ENCODE data around the gene CAMK1G.

Gene CAMK1G

GRCh38 chr1:209641832-209642172 is 58.3 kb downstream of the CAMK1G start:
- no peak for DNase-seq
- no peak for ATAC-seq

GRCh38 chr1:209642816-209643215 is 59.3 kb downstream of the CAMK1G start:
- no peak for ATAC-seq

GRCh38 chr1:209643285-209644020 is 59.9 kb downstream of the CAMK1G start:
- no peak for ATAC-seq
- no peak for DNase-seq

More at GRCh38 chr1:209642816-209643215, 59.3 kb downstream of the CAMK1G start:
- DNase-seq: no peak

- no peak for DNase-seq
- no peak for ATAC-seq
These were observed 62.3 kb downstream of the CAMK1G start for GRCh38 chr1:209645574-209646452.

GRCh38 chr1:209646558-209646957 is 63.0 kb downstream of the CAMK1G start:
- DNase-seq: no peak
- ATAC-seq: no peak

GRCh38 chr1:209647156-209647555 is 63.6 kb downstream of the CAMK1G start:
- ATAC-seq: no peak
- no peak for DNase-seq

- ATAC-seq: no peak
These were observed 64.8 kb downstream of the CAMK1G start for GRCh38 chr1:209648346-209648745.

GRCh38 chr1:209648931-209649776 is 65.6 kb downstream of the CAMK1G start:
- no peak for DNase-seq
- ATAC-seq: no peak

More at GRCh38 chr1:209648346-209648745, 64.8 kb downstream of the CAMK1G start:
- DNase-seq: no peak

- DNase-seq (no peak), ATAC-seq (no peak)
These were observed 66.9 kb downstream of the CAMK1G start for GRCh38 chr1:209650454-209650853.

GRCh38 chr1:209651138-209651587 is 67.6 kb downstream of the CAMK1G start:
- DNase-seq (peak; percentile 75), ATAC-seq (peak; percentile 87)

GRCh38 chr1:209652121-209652735 is 68.7 kb downstream of the CAMK1G start, which contains the start of gene LAMB3:
Gene LAMB3, minus strand, starts transcription at chr1:209652425. Its CDS starts 1,481 bp downstream, at chr1:209650944.
- DNase-seq (no peak), ATAC-seq (no peak)

GRCh38 chr1:209652873-209653401 is 69.4 kb downstream of the CAMK1G start:
- peak; percentile 65 for ATAC-seq
- DNase-seq: peak; percentile 72

GRCh38 chr1:209653915-209654351 is 70.4 kb downstream of the CAMK1G start:
- ATAC-seq: no peak

GRCh38 chr1:209655411-209656231 is 72.1 kb downstream of the CAMK1G start:
- no peak for ATAC-seq
- DNase-seq: no peak

More at GRCh38 chr1:209653915-209654351, 70.4 kb downstream of the CAMK1G start:
- DNase-seq: no peak

- ATAC-seq (no peak), DNase-seq (no peak)
These were observed 73.8 kb downstream of the CAMK1G start for GRCh38 chr1:209657140-209657879.

GRCh38 chr1:209657918-209658317 is 74.4 kb downstream of the CAMK1G start:
- DNase-seq (no peak), ATAC-seq (no peak)

GRCh38 chr1:209659909-209660308 is 76.4 kb downstream of the CAMK1G start:
- ATAC-seq (peak; percentile 92), DNase-seq (no peak)

GRCh38 chr1:209661071-209661470 is 77.6 kb downstream of the CAMK1G start:
- ATAC-seq (no peak), DNase-seq (no peak)

- no peak for DNase-seq
- no peak for ATAC-seq
These were observed 79.4 kb downstream of the CAMK1G start for GRCh38 chr1:209662879-209663327.

Measured in stimulated activated naive CD8-positive, alpha-beta T cell treated with anti-CD3 and anti-CD28 coated beads, Interleukin-15, Interleukin-2, amounts not matched to agents 100 U/mL and 50 U/mL, for 24 hours (primary cell).